GM23248 (cell line): ENCODE data around the gene NHS. TPM values are rescaled to one million over a fixed set of nuclear protein-coding genes. Genes with fewer than 3 reads are reported as not detected.
A peak's percentile ranks its signal among the peaks of the same experiment; 100 is the strongest.

Source experiments
- DNase-seq: peaks from one replicate; pipeline ENCODE4 v3.0.0-alpha.2; 2015
- H2AFZ ChIP-seq: fragments of 200-600 bp; sonication (generic); 2 replicates; pipeline ENCODE4 v1.6.1; 2016; ENCODE audit warnings: antibody characterized with exemption
- H3F3A ChIP-seq: fragments of 200-600 bp; sonication (generic); 2 replicates; pipeline ENCODE4 v1.6.1; 2016; ENCODE audit warnings: mild to moderate bottlenecking, antibody characterized with exemption, mixed run types; ENCODE audit not compliant: insufficient read depth
- H3K27ac ChIP-seq: fragments of 200-600 bp; sonication (generic); 2 replicates; pipeline ENCODE4 v1.5.1; 2016; ENCODE audit warnings: mild to moderate bottlenecking
- H3K27me3 ChIP-seq: fragments of 200-600 bp; sonication (generic); replicated peaks from 2 replicates; pipeline ENCODE4 v1.6.1; 2016; ENCODE audit warnings: mild to moderate bottlenecking; ENCODE audit not compliant: insufficient read depth
- H3K36me3 ChIP-seq: fragments of 200-600 bp; sonication (generic); 2 replicates; pipeline ENCODE4 v1.6.1; 2016; ENCODE audit warnings: low read depth, mild to moderate bottlenecking
- H3K4me1 ChIP-seq: fragments of 200-600 bp; sonication (generic); 2 replicates; pipeline ENCODE4 v1.6.1; 2016; ENCODE audit warnings: mild to moderate bottlenecking; ENCODE audit not compliant: insufficient read depth
- H3K4me2 ChIP-seq: fragments of 200-600 bp; sonication (generic); one replicate; pipeline ENCODE4 v1.6.1; 2016; ENCODE audit warnings: mild to moderate bottlenecking; ENCODE audit not compliant: unreplicated experiment
- H3K4me3 ChIP-seq: fragments of 200-600 bp; sonication (generic); 2 replicates; pipeline ENCODE4 v1.5.1; 2016; ENCODE audit warnings: mild to moderate bottlenecking
- H3K79me2 ChIP-seq: fragments of 200-600 bp; sonication (generic); 2 replicates; pipeline ENCODE4 v1.6.1; 2016; ENCODE audit warnings: mild to moderate bottlenecking; ENCODE audit not compliant: insufficient read depth
- H3K9ac ChIP-seq: fragments of 200-600 bp; sonication (generic); 2 replicates; pipeline ENCODE4 v1.6.1; 2016; ENCODE audit warnings: mild to moderate bottlenecking
- H3K9me2 ChIP-seq: fragments of 200-600 bp; sonication (generic); 2 replicates; pipeline ENCODE4 v1.6.1; 2016; ENCODE audit warnings: mixed run types, mild to moderate bottlenecking, moderate library complexity; ENCODE audit not compliant: insufficient read depth
- H3K9me3 ChIP-seq: fragments of 200-600 bp; sonication (generic); one replicate; pipeline ENCODE4 v1.6.1; 2017; ENCODE audit warnings: low read depth
- H4K20me1 ChIP-seq: fragments of 200-600 bp; sonication (generic); 2 replicates; pipeline ENCODE4 v1.6.0; 2016; ENCODE audit not compliant: insufficient read depth
- EZH2 ChIP-seq: fragments of 200-600 bp; sonication (generic); IDR thresholded peaks from 2 replicates; pipeline ENCODE4 v1.6.1; 2018; ENCODE audit warnings: antibody characterized with exemption, mild to moderate bottlenecking; ENCODE audit not compliant: insufficient read depth, poor library complexity, severe bottlenecking
- EZH2phosphoT487 ChIP-seq: fragments of 200-600 bp; sonication (generic); IDR thresholded peaks from 2 replicates; pipeline ENCODE4 v1.6.1; 2018; ENCODE audit warnings: antibody characterized with exemption, moderate library complexity, mild to moderate bottlenecking, low read depth; ENCODE audit not compliant: insufficient read depth
- WGBS, 2 experiments: methylation state at CpG; one replicate each; pipeline ENCODE4 v1.1.6; 2015 to 2017; ENCODE audit warnings: low lambda C conversion rate in 2 of 2, low coverage in 1 of 2; ENCODE audit errors: missing lambda C conversion rate in 2 of 2; 5-methylcytosine and 5-hydroxymethylcytosine counted together
- in situ Hi-C: fragments of 300-500 bp; cut with MboI; formaldehyde crosslinking; loops from 2 replicates; pipeline ENCODE4 v1.15.0; 2020
- polyA plus RNA-seq: library from polyadenylated mRNA; unstranded; fragments of >200 nt; fragmentation: Nextera tagmentation; extraction: Ambion mirVana; gene quantifications from 2 replicates; pipeline ENCODE4 v1.2.1, GENCODE V29; 2016
- total RNA-seq: library from RNA; depleted of rRNA; stranded (reverse); fragments of >200 nt; shearing (Covaris generic); gene quantifications from 2 replicates; pipeline ENCODE4 v1.2.3, GENCODE V29; 2014

Gene NHS
- total and polyA plus RNA-seq, 2 experiments from 2014 or later = 1.0 to 5.6 TPM

- Histone ChIP-seq H3K27me3 (no peaks in the 10 kb centered on the region), H3K27ac (peak overlapping the region; percentile 90), H4K20me1 (no peaks in the 10 kb centered on the region), H3K9me2 (no peaks in the 10 kb centered on the region), H3K79me2 (peaks cover 15% of the 10 kb centered on the region; the same call in 1 of the 2 replicates), H3K4me1 (peaks cover 30% of the 10 kb centered on the region), H3K4me2 (peak overlapping the region; percentile 68), H3F3A (peaks cover 17% of the 10 kb centered on the region; the same call in 1 of the 2 replicates), H2AFZ (no peak overlapping the region), H3K9me3 (no peaks in the 10 kb centered on the region), H3K9ac (peak overlapping the region; percentile 71), H3K36me3 (no peaks in the 10 kb centered on the region), H3K4me3 (peak overlapping the region; percentile 44)
- in situ Hi-C loops = no loop called here
- 0% methylated on average over 1 of the region's 1 CpG for WGBS, 2 experiments
- peak; percentile 78 for DNase-seq
- TF ChIP-seq EZH2 (no peak), EZH2phosphoT487 (no peak)
Measured at GRCh38 chrX:17459661-17460060, 84.7 kb downstream of the NHS start.

GRCh38 chrX:17462881-17463280 is 87.9 kb downstream of the NHS start:
- Histone ChIP-seq H3K4me1 (peaks cover 43% of the 10 kb centered on the region), H3K36me3 (no peaks in the 10 kb centered on the region), H3F3A (peaks cover 32% of the 10 kb centered on the region; the same call in 1 of the 2 replicates), H2AFZ (no peak overlapping the region), H3K9ac (no peak overlapping the region), H3K4me3 (no peak overlapping the region), H3K4me2 (no peak overlapping the region), H3K9me3 (no peaks in the 10 kb centered on the region), H3K27me3 (no peaks in the 10 kb centered on the region), H3K9me2 (no peaks in the 10 kb centered on the region), H3K79me2 (peaks cover 15% of the 10 kb centered on the region; the same call in 1 of the 2 replicates), H3K27ac (no peak overlapping the region), H4K20me1 (no peaks in the 10 kb centered on the region)
- DNase-seq = no peak
- 100% methylated on average over 1 of the region's 1 CpG for WGBS, 2 experiments
- TF ChIP-seq EZH2phosphoT487 (no peak), EZH2 (no peak)
- in situ Hi-C loops = no loop called here

GRCh38 chrX:17464194-17464593 is 89.2 kb downstream of the NHS start:
- Histone ChIP-seq H3K4me1 (peaks cover 35% of the 10 kb centered on the region), H3K36me3 (no peaks in the 10 kb centered on the region), H4K20me1 (no peaks in the 10 kb centered on the region), H3K9me3 (no peaks in the 10 kb centered on the region), H3K4me3 (no peak overlapping the region), H3K27me3 (no peaks in the 10 kb centered on the region), H3K27ac (peak overlapping the region; percentile 64), H2AFZ (no peak overlapping the region), H3K4me2 (peak overlapping the region; percentile 28), H3K9me2 (no peaks in the 10 kb centered on the region), H3K79me2 (peaks cover 12% of the 10 kb centered on the region; the same call in 1 of the 2 replicates), H3K9ac (no peak overlapping the region), H3F3A (peaks cover 25% of the 10 kb centered on the region; the same call in 1 of the 2 replicates)
- no peak for TF ChIP-seq EZH2
- TF ChIP-seq EZH2phosphoT487 = no peak
- in situ Hi-C loops = no loop called here
- peak; percentile 82 for DNase-seq

GRCh38 chrX:17465201-17465600 is 90.2 kb downstream of the NHS start:
- no peaks in the 10 kb centered on the region for H3K27me3 ChIP-seq
- peaks cover 12% of the 10 kb centered on the region; the same call in 1 of the 2 replicates for H3K79me2 ChIP-seq
- peak; percentile 68 for DNase-seq
- in situ Hi-C loops = no loop called here
- 15 to 22% methylated on average over 2 of the region's 2 CpGs for WGBS, 2 experiments
- TF ChIP-seq EZH2 (no peak), EZH2phosphoT487 (no peak)
- H3K9me2 ChIP-seq = no peaks in the 10 kb centered on the region
- peaks cover 17% of the 10 kb centered on the region; the same call in 1 of the 2 replicates for H3F3A ChIP-seq
- no peak overlapping the region for H3K4me3 ChIP-seq
- H3K9me3 ChIP-seq = no peaks in the 10 kb centered on the region
- H3K27ac ChIP-seq = peak overlapping the region; percentile 64; the same call in 1 of the 2 replicates
- H2AFZ ChIP-seq = no peak overlapping the region
- H3K4me1 ChIP-seq = peaks cover 27% of the 10 kb centered on the region
- peak overlapping the region; percentile 28 for H3K4me2 ChIP-seq
- H3K36me3 ChIP-seq = no peaks in the 10 kb centered on the region
- no peaks in the 10 kb centered on the region for H4K20me1 ChIP-seq
- H3K9ac ChIP-seq = no peak overlapping the region
